Measurements from ENCODE around the gene TMC1. TPM values are rescaled to one million over a fixed set of nuclear protein-coding genes. Genes with fewer than 3 reads are reported as not detected.
"Not testable (repeated sequence)": the region's sequence is repeated elsewhere in the genome, so short reads cannot be mapped to it uniquely, and the experiment has no call there.

Gene TMC1
- total RNA-seq, 1 donor from 2014 or later, result not detected

DNA sequence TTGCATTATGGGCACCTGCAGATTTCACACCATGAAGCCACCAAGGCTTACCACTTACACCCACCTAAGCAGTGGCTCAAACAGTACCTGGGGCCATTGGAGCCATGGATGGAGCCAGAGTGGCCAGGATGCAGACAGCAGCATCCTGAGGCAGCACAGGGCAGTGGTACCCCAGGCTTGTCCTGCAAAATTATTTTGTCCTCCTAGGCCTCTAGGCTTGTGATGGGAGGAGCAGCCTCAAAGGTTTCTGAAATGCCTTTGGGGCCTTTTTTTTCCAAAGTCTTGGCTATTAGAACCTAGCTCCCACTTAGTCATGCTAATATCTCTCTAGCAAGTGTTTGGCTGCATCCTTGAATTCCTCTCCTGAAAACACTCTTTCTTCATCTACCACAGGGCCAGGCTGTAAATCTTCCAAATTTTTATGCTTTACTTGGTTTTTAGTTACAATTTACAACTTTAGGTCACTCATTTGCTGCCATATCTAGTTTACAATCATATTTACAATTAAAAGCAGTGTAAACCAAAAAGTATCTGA lies 15.7 kb downstream of the TMC1 start:
- Mint-ChIP-seq H3K27ac (no peak overlapping the region), H3K9me3 (peaks cover 10% of the 10 kb centered on the region), H3K4me1 (peaks cover 33% of the 10 kb centered on the region), H3K36me3 (ENCODE audit: low read depth) (peaks cover 7% of the 10 kb centered on the region), H3K4me3 (no peak overlapping the region), H3K27me3 (no peaks in the 10 kb centered on the region)
- intact Hi-C loops (cut with micrococcal nuclease), result no loop called here
- no peak for DNase-seq

DNA sequence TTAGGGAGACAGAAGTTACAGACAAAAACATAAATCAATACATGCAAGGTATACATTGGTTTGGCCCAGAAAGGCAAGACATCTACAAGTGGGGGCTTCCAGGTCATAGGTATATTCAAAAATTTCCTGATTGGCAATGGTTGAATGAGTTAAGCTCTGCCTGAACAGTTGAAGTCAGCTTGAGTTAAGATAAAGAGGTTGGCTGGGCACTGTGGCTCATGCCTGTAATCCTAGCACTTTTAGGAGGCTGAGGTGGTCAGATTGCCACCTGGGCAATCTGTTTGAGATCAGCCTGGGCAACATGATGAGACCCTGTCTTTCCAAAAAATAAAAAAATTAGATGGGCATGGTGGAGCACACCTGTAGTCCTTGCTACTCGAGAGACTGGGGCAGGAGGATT lies 16.3 kb downstream of the TMC1 start:
- Mint-ChIP-seq H3K9me3 (peaks cover 10% of the 10 kb centered on the region), H3K27ac (no peak overlapping the region), H3K36me3 (ENCODE audit: low read depth) (peaks cover 7% of the 10 kb centered on the region), H3K4me1 (peaks cover 38% of the 10 kb centered on the region), H3K4me3 (no peak overlapping the region), H3K27me3 (no peaks in the 10 kb centered on the region)
- no peak for DNase-seq
- intact Hi-C loops (cut with micrococcal nuclease), result no loop called here

DNA sequence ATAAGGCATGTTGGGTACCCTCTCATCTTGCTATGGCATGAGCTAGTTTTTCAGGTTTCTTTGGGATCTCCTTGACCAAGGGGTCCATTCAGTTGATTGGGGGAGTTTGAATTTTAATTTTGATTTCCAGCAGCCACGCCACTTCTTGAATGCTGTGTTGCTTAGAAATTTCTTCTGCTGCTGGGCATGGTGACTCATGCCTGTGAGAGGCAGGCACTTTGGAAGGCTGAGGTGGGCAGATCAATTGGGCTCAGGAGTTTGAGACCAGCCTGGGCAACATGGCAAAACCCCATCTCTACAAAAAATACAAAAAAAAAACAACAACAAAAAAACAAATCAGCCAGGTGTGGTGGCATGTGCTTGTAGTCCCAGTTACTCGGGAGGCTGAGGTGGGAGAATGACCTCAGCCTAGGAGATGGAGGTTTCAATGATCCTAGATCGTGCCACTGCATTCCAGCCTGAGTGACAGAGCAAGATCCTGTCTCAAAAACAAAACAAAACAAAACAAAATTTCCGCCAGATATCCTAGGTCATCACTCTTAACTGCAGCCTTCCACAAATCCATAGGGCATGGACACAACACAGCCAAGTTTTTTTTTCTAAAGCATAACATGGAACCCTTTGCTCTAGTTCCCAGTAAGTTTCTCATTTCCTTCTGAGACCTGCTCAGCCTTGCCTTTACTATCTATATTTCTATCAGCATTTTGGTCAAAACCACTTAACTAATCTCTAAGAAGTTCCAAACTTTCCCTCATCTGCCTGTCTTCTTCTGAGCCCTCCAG lies 17.7 kb downstream of the TMC1 start:
- no peak for DNase-seq
- H3K9me3 Mint-ChIP-seq, result peaks cover 14% of the 10 kb centered on the region
- H3K36me3 Mint-ChIP-seq (ENCODE audit: low read depth), result peaks cover 9% of the 10 kb centered on the region
- intact Hi-C loops (cut with micrococcal nuclease), result no loop called here
- H3K27ac Mint-ChIP-seq, result peak overlapping the region; percentile 32
- no peaks in the 10 kb centered on the region for H3K27me3 Mint-ChIP-seq
- H3K4me3 Mint-ChIP-seq, result no peak overlapping the region
- peaks cover 42% of the 10 kb centered on the region for H3K4me1 Mint-ChIP-seq

DNA sequence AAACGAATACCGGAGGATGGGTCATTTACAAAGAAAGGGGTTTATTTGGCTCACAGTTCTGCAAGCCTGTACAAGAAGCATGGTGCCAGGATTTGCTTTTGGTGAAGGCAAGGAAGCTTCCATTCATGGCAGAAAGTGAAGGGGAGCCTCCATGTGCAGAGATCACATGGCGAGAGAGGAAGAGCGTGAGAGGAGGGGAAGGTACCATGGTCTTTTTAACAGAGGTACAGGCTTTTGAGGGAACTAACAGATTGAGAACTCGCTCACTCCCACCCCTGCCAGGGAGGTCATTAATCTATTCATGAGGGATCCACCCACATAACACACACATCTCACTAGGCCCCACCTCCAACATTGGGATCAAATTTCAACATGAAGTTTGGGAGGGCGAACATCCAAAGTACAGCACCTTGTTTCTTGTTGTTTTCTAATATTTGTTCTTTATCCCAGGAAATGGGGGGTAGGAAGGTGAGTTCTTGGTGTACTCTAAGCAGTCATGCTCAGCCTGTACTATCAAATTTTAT lies 18.5 kb downstream of the TMC1 start:
- intact Hi-C loops (cut with micrococcal nuclease), result loop anchor here (5.0 kb wide), 2 partner anchors 33 to 42 kb away; no protein-coding TSS in a partner anchor
- H3K4me3 Mint-ChIP-seq, result no peak overlapping the region
- peaks cover 9% of the 10 kb centered on the region for H3K36me3 Mint-ChIP-seq (ENCODE audit: low read depth)
- peaks cover 42% of the 10 kb centered on the region for H3K4me1 Mint-ChIP-seq
- peak overlapping the region; percentile 31 for H3K27ac Mint-ChIP-seq
- H3K27me3 Mint-ChIP-seq, result no peaks in the 10 kb centered on the region
- peaks cover 14% of the 10 kb centered on the region for H3K9me3 Mint-ChIP-seq
- no peak for DNase-seq

DNA sequence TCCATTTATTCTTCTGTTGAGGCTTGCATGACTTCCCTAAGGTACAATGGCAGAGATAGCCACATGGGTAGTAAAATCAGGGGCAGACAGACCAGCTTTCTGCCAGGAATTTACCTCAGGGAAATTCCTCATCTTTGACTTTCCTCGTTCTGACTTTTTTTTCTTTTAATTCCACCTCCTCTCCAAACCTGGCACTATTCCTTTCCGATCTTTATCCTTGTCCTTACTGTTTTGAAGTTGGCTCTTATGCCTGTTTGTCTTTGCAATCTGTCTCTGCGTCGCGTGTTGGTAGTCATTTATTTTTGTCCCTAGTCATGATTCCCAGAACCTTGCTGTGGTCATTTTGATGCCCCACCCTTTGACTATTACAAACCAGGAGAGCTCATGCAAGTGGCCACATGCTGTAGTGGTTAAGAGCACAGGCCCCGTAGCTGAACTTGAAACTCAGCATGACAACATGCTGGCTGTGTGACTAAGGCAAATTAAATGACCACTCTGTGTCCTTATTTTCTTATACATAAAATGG lies 19.0 kb downstream of the TMC1 start:
- Mint-ChIP-seq H3K4me1 (peaks cover 42% of the 10 kb centered on the region), H3K36me3 (ENCODE audit: low read depth) (peaks cover 9% of the 10 kb centered on the region), H3K9me3 (peaks cover 14% of the 10 kb centered on the region), H3K4me3 (no peak overlapping the region), H3K27ac (peak overlapping the region; percentile 31), H3K27me3 (no peaks in the 10 kb centered on the region)
- no peak for DNase-seq
- intact Hi-C loops (cut with micrococcal nuclease), result loop anchor here (5.0 kb wide), 2 partner anchors 33 to 42 kb away; no protein-coding TSS in a partner anchor

DNA sequence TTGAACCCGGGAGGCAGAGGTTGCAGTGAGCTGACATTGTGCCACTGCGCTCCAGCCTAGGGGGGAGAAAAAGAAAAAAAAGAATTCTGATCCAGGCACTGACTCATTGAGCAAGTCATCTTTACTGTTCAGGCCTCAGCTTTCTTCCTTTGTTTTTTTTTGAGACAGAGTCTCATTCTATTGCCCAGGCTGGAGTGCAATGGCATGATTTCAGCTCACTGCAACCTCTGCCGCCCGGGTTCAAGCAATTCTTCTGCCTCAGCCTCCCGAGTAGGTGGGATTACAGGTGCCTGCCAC lies 21.1 kb downstream of the TMC1 start:
- not testable (repeated sequence) for DNase-seq, H3K4me3 Mint-ChIP-seq
- peak overlapping the region; percentile 86 for H3K27ac Mint-ChIP-seq

DNA sequence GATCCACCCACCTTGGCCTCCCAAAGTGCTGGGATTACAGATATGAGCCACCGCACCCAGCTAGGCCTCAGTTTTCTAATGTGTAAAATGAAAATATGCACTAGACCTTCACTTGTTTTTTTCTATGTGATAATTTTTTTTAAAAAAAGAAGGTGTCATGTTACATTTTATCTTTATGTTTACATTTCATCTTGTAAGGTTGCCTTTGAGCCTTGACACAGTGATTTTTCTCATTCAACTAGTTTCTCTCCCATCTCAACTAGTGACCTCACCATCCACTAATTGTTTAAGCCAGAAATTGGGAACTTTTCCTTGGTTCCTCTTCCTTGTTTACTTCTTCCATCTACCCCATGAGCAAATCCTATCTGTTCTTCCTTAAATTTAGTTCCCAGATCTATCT lies 21.5 kb downstream of the TMC1 start:
- Mint-ChIP-seq H3K9me3 (peaks cover 14% of the 10 kb centered on the region), H3K4me3 (no peak overlapping the region), H3K36me3 (ENCODE audit: low read depth) (peaks cover 8% of the 10 kb centered on the region), H3K27ac (peak overlapping the region; percentile 86), H3K4me1 (peaks cover 38% of the 10 kb centered on the region), H3K27me3 (no peaks in the 10 kb centered on the region)
- no peak for DNase-seq
- intact Hi-C loops (cut with micrococcal nuclease), result loop anchor here (5.0 kb wide), 2 partner anchors 36 to 39 kb away; no protein-coding TSS in a partner anchor

More for the DNA sequence above, 21.1 kb downstream of the TMC1 start:
- H3K27me3 Mint-ChIP-seq; H3K36me3 Mint-ChIP-seq (ENCODE audit: low read depth): not testable (repeated sequence)
- peaks cover 14% of the 10 kb centered on the region for H3K9me3 Mint-ChIP-seq
- H3K4me1 Mint-ChIP-seq, result peaks cover 39% of the 10 kb centered on the region
- intact Hi-C loops (cut with micrococcal nuclease), result loop anchor here (5.0 kb wide), 2 partner anchors 35 to 40 kb away; no protein-coding TSS in a partner anchor

DNA sequence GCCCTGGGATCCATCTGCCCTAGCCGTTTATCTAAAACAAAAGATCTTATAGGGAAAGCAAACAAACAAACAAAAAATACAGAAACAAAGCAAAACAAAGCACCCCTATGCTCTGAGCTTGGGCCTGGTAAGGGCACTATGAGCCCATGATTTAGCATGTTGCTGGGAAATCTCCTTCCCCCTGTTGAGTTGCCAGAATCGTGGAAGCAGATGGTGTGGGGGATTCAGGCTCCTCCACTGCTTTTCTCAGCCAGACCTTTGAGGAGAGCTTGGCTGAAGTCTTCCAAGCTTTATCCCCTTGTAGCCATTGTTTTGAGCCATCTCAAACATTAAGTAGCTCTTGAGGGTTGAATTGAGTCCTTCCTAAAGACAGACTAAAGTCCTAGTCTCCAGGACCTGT lies 29.9 kb downstream of the TMC1 start:
- H3K27me3 Mint-ChIP-seq, result no peaks in the 10 kb centered on the region
- H3K4me1 Mint-ChIP-seq, result no peaks in the 10 kb centered on the region
- DNase-seq, result no peak
- intact Hi-C loops (cut with micrococcal nuclease), result no loop called here
- no peaks in the 10 kb centered on the region for H3K9me3 Mint-ChIP-seq
- H3K4me3 Mint-ChIP-seq, result no peak overlapping the region
- H3K36me3 Mint-ChIP-seq (ENCODE audit: low read depth), result no peaks in the 10 kb centered on the region
- no peak overlapping the region for H3K27ac Mint-ChIP-seq

DNA sequence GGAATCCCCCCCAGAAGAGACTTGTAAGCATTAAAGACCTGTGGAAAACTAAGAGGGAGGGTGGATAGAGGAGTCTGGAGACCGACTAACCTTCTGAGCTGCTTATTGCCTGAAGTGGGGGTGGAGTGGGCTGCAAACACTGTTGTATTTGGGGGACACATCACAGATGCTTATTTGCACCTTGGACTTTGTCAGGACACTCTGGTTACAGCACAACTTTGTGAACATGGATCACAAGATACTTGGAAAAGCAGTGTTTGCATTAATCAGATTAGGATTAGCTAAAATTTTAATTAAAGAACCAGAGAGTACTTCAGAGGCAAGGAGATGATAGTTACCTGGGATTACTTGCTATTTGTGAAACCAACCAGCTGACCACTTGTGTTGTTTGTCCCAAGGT lies 30.9 kb downstream of the TMC1 start:
- DNase-seq, result no peak
- no peak overlapping the region for H3K27ac Mint-ChIP-seq
- H3K36me3 Mint-ChIP-seq (ENCODE audit: low read depth), result no peaks in the 10 kb centered on the region
- no peaks in the 10 kb centered on the region for H3K9me3 Mint-ChIP-seq
- no peak overlapping the region for H3K4me3 Mint-ChIP-seq
- no peaks in the 10 kb centered on the region for H3K27me3 Mint-ChIP-seq
- intact Hi-C loops (cut with micrococcal nuclease), result no loop called here
- peaks cover 4% of the 10 kb centered on the region for H3K4me1 Mint-ChIP-seq

DNA sequence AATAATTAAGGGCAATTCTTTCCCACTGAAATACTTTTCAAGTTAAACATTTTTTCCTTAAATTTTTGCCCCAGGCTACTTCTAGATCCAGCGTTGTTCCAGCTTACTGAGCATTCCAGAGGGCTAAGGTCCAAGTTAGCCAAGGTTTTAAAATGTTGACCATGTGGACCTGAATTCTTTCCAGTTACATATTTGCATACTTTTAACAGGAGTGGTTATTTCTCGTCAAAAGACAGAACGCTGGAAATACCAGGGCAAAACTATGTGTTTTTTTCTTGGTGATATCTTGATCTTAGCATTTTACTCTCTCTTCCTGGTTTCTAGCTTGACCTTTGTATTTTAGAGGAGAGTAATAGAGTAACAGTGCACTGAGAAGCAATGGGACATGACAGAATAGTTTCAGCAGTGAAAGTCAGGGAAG lies 32.8 kb downstream of the TMC1 start:
- Mint-ChIP-seq H3K4me3 (no peak overlapping the region), H3K36me3 (ENCODE audit: low read depth) (no peaks in the 10 kb centered on the region), H3K4me1 (peaks cover 16% of the 10 kb centered on the region), H3K9me3 (no peaks in the 10 kb centered on the region), H3K27ac (no peak overlapping the region), H3K27me3 (no peaks in the 10 kb centered on the region)
- no peak for DNase-seq
- intact Hi-C loops (cut with micrococcal nuclease), result no loop called here

DNA sequence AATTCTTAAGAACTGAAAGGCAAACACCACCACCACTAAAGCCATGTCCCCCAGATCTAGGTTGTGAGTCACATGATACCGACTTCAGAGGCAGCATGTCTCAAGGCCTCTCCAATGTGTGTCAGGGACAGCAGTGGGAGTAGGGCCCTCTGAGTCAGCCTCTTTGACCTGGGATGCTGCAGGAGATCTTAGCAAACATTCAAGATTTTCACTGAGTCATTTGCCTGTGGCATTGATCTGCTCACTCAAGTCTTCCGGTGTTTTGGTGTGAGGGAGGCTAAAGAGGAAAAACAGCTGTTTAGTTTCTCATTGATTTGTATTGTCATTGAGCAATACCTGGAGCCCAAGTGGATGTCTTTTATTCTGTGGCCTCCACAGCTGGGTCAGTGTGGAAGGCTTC lies 36.1 kb downstream of the TMC1 start:
- Mint-ChIP-seq H3K4me1 (peaks cover 16% of the 10 kb centered on the region), H3K27me3 (no peaks in the 10 kb centered on the region), H3K4me3 (peak overlapping the region; percentile 28), H3K27ac (peak overlapping the region; percentile 79), H3K36me3 (ENCODE audit: low read depth) (no peaks in the 10 kb centered on the region), H3K9me3 (no peaks in the 10 kb centered on the region)
- intact Hi-C loops (cut with micrococcal nuclease), result loop anchor here (1.0 to 5.0 kb wide), 5 partner anchors 16 to 113 kb away; no protein-coding TSS in a partner anchor
- peak; percentile 79 for DNase-seq

DNA sequence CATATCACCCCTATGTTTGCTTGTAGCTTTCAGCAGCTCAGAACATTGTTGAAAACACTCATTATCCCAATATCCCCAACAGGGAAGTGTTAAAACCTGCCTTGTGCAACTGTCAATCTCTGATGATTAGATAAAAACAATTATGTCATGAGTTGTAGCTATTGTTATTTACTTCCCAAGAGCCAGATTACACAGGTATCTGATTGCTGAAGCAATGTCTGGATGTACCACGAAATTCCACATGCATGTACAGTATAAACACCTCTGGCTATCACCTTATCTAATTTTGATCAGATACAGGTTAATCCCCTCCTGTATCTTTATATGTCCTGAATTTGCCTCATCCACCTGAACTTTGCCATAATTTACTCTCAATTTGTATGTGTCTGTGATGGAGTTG lies 38.7 kb downstream of the TMC1 start:
- DNase-seq, result no peak
- intact Hi-C loops (cut with micrococcal nuclease), result no loop called here
- H3K4me1 Mint-ChIP-seq, result peaks cover 16% of the 10 kb centered on the region
- no peak overlapping the region for H3K4me3 Mint-ChIP-seq
- peaks cover 4% of the 10 kb centered on the region for H3K27me3 Mint-ChIP-seq
- H3K36me3 Mint-ChIP-seq (ENCODE audit: low read depth), result no peaks in the 10 kb centered on the region
- H3K27ac Mint-ChIP-seq, result no peak overlapping the region
- H3K9me3 Mint-ChIP-seq, result no peaks in the 10 kb centered on the region

DNA sequence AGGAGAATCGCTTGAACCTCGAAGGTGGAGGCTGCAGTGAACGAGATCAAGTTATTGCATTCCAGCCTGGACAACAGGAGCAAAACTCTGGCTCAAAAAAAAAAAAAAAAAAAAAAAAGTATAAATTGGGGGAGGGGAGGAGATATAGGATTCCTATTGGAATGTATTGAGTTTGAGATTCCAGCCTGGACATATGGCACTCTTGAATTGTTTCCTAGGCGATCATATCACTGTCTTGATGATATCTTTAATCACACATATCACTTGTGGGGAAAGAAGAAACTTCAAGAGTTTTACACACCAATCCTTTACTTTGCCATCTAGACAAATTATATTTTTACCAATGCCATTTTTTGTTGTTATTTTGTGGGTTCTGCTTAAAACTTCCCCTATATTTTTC lies 42.4 kb downstream of the TMC1 start:
- no peaks in the 10 kb centered on the region for H3K36me3 Mint-ChIP-seq (ENCODE audit: low read depth)
- intact Hi-C loops (cut with micrococcal nuclease), result no loop called here
- no peak overlapping the region for H3K27ac Mint-ChIP-seq
- no peaks in the 10 kb centered on the region for H3K4me1 Mint-ChIP-seq
- peaks cover 4% of the 10 kb centered on the region for H3K27me3 Mint-ChIP-seq
- H3K4me3 Mint-ChIP-seq, result no peak overlapping the region
- DNase-seq, result no peak
- H3K9me3 Mint-ChIP-seq, result no peaks in the 10 kb centered on the region
